NCI-H510A treated with DMSO at 0.1 percent for 48 hours (cell line): Measurements from ENCODE around the gene NUDT14.

Source experiments
- DNase-seq: peaks from one replicate; lab custom pipeline; 2025; lab: John Stamatoyannopoulos, UW

Gene NUDT14

GRCh38 chr14:105212541-105213300 is 31.6 kb upstream of the NUDT14 start:
- no peak for DNase-seq

- no peak for DNase-seq
These were observed 30.6 kb upstream of the NUDT14 start for GRCh38 chr14:105211758-105212089.

- no peak for DNase-seq
These were observed 30.1 kb upstream of the NUDT14 start for GRCh38 chr14:105211086-105211757.

- DNase-seq, result no peak
These were observed 29.3 kb upstream of the NUDT14 start for GRCh38 chr14:105210266-105211025.

DNA sequence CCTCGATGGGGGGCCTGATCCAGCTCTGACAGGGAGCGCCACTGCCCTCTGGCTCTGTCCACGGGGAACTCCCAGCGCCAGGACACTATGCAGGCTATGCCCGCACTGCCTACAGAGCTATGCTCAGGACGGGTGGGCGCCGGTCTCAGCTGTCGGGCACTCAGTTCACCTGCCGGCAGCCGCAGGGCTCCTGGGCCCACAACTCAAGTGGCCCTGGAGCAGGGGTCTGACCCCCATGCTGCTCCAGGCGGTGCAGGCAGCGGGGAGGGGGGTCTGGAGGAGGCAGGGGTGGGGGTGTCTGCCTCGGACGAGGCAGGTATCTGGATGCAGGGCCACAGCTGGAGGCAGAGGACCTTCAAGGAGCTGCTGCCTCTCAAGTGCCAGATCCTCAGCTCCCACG is 28.5 kb upstream of the NUDT14 start:
- no peak for DNase-seq

DNA sequence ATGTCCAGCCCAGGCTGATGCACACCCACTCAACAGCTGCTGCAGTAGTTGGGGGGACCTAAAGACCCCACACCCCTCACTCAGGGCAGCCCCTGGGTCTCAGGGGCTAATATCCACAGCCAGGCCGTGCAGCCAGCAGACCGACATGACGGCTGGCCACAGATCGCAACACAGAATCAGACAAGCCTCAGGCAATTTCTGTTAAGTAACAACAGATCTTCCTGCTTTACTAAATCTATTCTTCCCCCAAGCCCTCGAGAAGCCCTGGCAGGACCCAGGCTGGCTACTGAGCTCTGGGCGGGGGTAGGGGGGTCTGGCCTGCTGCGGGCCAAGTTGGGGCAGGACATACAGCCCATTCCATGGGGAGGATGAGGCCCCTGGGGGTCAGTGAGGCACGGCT is 28.0 kb upstream of the NUDT14 start:
- no peak for DNase-seq

- no peak for DNase-seq
These were observed 27.6 kb upstream of the NUDT14 start for GRCh38 chr14:105208738-105209075.

DNA sequence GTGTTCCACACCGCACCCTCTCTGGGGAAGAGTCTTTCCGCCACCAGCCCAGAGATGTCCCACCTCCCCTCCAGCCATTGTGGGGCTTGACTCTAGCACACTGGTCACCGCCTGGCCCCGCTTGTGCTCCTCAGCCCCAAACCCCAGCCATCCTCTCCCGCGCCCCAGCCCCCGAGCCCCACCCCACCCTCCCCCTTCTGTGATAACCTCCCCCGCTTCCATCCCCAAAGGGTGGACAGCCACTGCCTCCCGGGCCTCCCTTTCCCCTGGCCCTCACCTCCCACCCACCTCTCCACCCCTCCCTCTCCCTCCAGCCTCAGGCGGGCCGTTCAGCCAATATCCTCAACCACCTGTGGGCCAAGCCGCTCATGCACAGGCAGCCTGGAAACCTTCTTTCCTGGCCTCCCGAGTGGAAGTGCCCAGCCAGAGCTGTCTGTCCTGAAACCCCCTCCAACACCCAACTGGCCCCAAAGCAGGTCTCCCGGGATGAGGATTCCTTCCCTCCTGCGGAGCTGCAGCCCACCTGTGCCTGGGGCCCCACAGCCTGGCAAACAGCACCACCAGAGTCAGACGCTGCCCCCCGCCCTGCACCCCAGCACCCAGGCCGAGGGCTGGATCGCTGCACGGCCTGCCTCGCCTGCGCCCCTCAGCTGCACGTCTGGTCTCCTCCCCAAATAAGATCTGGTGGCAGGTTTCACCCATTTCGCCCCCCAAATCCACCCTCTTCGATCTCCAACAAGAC is 27.1 kb upstream of the NUDT14 start:
- DNase-seq, result no peak

DNA sequence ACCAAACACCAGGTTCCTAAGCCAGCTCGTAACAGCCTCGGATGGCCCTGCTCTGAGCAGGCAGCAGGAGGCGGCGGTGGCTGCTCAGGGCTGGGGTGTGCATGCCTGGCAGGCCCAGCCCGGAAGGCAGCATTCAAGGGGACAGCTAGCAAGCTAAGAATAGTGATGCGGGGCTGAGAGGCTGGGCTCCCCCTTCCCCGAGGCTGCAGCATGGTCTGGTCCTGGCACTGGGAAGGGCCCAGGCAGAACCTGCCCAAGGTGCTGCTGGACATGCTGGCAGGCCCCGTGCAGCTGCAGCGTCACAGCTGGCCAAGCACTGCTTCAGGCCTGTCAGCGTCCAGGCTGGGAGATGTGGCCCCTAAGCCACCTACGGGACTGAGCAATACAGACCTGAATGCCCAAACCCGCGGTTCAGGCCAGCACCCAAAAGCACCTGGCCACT is 26.4 kb upstream of the NUDT14 start:
- DNase-seq, result no peak

DNA sequence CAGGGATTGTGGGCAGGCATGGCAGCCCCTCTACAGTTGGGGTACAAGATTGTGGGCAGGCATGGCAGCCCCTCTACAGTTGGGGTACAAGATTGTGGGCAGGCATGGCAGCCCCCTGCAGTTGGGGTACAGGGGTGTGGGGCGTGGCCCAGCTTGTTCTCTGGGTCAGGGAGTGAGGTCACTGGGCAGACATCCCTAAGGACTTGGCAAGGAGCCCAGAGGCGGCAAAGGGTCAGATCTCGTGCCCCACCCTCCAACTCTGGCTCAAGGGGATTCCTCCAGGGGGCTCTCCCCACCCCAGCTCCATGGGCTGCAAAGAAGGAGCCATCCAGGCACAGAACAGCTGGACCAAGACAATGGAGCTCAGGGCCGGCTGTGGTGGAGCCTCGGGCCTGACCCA is 25.8 kb upstream of the NUDT14 start:
- no peak for DNase-seq

DNA sequence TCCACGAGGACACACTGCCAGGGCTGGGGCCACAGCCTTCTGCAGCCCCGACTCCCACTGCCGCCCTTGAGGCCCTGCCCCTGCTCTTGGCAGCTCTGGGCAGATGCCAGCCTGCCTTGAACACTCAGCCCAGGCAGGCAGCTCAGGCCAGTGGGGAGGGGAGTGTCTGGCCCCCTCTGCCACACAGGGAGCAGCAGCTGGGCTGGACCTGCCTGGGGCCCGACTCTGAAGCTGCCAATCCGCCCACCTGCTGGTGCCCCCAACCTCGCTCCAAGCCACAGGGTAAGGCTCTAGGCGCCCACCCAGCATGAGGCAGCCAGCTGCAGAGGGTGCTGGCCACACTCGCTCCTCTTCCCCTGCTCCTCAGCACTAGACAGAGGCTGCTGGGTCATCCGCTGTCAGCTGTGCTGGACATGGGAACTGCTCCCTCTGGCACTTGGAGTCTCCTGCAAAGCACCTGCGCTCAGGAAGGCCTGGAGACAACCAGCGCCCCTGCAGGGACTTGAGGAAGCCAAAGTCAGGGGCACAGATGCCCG is 24.6 kb upstream of the NUDT14 start:
- no peak for DNase-seq

DNA sequence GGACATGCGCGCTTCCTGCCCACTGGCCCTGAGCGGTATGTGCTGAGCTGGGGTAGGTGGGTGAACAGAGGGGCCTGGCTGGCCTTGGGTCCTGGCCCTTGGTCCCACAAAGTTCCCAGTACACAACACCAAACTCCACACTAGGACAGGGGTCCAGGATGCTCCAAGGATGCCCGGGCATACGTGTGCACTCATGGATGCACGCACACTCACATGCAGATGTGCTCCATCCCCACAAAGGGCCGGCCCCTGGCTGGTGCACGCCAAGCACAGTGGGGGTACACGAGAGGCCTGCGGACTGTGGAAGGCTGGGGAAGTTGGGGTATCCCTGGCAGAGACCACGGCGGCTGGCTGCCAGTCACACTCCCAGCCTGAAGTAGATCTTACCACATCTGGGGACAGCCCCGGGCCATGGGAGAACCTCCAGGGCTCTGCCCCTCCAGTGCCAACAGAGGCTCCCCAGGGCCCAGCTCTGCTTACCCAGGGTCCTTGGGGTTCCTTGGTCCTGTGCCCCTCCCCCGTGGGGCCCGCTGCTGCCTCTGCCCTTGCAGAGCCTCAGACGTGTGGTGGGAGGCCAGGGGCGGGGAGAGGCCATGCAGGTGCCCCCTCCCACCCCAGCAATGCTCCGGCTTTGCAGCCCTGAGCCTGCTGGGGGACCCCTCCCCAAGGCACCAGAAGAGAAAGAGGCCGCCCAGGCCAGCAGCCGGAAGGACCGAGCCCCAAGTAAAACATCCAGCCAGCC is 24.0 kb upstream of the NUDT14 start:
- no peak for DNase-seq

GRCh38 chr14:105204206-105204930 is 23.3 kb upstream of the NUDT14 start:
- DNase-seq, result no peak

DNA sequence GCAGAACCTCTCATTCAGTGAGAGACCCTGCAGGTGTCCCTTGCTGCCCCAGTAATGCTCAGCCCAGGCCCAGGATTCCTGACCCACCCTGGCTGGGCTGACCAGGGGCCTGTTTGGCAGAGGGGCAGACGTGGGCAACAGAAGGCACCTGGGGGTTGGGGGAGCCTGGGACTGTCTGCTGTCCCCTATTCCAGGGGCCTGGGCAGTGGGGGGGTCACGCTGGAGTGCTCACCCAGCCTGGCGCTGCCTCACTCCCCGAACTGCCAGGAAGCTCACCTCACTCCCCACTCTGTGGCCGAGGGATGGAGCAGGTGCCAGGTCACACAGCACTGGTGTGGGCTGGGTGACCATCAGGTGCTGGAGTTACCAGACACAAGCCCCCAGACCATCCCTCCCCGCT is 22.6 kb upstream of the NUDT14 start:
- no peak for DNase-seq

DNA sequence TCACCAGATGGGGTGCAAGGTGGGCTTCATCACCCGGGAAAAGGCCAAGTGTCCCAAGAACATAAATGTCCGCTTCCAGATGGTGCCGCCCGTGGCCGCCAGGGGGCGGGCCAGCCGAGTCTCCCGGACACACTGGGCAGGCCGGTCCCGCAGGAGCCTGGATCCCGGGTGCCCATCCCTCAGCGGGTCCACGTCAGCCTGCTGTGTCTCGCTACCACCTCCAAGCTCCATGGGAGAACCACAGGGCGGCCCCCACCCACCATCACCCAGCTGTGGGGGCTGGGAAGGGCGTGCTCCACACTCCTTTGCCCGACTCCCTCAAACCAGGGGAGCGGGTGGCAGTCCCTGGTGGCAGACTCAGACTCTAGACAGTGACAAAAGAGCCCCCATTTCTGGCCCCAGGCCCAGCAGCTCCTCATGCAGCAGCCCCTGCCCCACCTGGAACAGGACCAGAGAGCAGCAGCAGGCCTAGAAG is 22.0 kb upstream of the NUDT14 start:
- DNase-seq, result peak; percentile 20

GRCh38 chr14:105201925-105202513 is 20.9 kb upstream of the NUDT14 start:
- no peak for DNase-seq

GRCh38 chr14:105201156-105201924 is 20.2 kb upstream of the NUDT14 start:
- no peak for DNase-seq

- no peak for DNase-seq
These were observed 19.5 kb upstream of the NUDT14 start for GRCh38 chr14:105200641-105201040.

DNA sequence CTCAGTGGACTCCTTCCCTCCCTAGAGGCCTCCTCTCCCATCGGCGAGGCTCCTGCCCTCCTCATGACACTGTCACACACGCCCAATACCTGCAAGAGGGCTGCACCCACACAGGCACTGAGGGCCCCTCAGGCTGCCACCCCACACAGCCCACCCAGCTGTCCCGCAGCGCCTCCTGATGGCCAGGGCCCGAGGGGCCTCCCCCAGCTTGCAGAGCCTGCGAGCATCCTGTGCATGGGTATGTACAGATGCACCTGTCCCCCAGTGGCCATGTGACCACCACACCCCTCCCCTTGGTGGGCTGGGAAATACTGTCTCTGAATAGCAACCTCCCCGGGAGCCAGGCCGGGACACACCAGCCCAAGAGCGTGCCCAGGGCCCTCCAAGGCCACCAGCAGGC is 19.0 kb upstream of the NUDT14 start:
- no peak for DNase-seq

DNA sequence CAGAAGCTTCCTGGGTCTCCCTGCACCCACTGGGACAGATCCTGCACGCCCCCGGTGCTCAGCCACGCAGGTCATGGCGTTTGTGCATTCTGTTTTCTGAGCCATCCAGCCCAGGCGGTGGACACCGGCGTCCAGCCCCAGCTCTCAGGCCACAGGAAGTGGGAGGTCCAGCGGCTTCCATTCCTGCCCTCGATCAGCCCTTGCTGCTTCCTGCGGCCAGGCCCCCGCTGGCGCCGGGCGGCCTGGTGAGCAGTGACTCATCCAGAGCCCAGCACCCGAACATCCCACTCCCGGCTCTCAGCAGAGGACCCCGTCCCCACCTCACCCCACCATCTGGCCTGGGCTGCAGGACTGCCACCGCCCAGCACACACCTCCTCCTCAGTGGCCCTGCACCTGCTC is 18.0 kb upstream of the NUDT14 start:
- DNase-seq, result no peak
